ENCODE measurements around the gene FAM117B. TPM values are rescaled to one million over a fixed set of nuclear protein-coding genes. Genes with fewer than 3 reads are reported as not detected.

FAM117B gene
- total and polyA plus RNA-seq, 2 donors = 4.5 to 16.5 TPM

DNA sequence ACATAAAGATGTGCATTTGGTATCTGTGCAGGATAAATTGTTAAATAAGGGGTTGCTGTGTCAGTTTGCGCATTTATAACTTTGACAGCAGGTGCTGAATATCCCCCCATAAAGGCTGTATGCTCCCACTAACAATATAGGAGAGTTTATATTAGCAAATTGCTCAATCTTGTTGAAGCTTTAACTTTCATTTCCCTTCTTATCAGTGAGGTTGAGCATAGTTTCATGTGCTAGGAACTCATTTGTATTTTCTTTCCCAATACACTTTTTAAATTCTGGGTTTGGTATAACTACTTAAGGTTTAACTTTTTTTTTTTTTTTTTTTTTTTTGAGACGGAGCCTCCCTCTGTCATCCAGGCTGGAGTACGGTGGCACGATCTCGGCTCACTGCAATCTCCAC is 89.0 kb downstream of the FAM117B start:
- H3K36me3 ChIP-seq (ENCODE audit: insufficient read depth) = no peaks in the 10 kb centered on the region
- DNase-seq (ENCODE audit: extremely low spot score) = no peak
- H3K27ac ChIP-seq (ENCODE audit: low read depth) = no peak overlapping the region
- H3K4me3 ChIP-seq (ENCODE audit: low read depth, low read length) = no peak overlapping the region
- no peaks in the 10 kb centered on the region for H3K4me1 ChIP-seq (ENCODE audit: insufficient read depth)
- WGBS = 94% methylated on average over 5 of the region's 5 CpGs

DNA sequence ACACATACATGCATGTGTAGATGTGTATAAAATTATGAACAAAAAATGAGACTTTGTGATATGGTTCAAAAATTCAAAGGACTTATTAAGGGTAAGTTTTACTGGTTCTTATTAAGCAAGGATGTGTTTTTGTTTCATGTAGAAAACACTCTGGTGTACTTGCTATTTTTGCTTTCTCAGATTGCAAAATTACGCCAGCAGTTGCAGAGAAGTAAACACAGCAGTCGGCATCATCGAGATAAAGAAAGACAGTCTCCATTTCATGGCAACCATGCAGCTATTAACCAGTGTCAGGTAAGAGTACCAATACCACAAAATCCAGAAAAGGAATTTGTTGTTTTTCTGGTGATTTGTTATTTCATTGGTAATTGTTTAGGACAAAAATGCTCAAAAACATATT is 91.3 kb downstream of the FAM117B start:
- 55% methylated on average over 3 of the region's 3 CpGs for WGBS
- H3K4me1 ChIP-seq (ENCODE audit: insufficient read depth) = no peaks in the 10 kb centered on the region
- no peak overlapping the region for H3K27ac ChIP-seq (ENCODE audit: low read depth)
- DNase-seq (ENCODE audit: extremely low spot score) = no peak
- no peaks in the 10 kb centered on the region for H3K36me3 ChIP-seq (ENCODE audit: insufficient read depth)
- no peak overlapping the region for H3K4me3 ChIP-seq (ENCODE audit: low read depth, low read length)

DNA sequence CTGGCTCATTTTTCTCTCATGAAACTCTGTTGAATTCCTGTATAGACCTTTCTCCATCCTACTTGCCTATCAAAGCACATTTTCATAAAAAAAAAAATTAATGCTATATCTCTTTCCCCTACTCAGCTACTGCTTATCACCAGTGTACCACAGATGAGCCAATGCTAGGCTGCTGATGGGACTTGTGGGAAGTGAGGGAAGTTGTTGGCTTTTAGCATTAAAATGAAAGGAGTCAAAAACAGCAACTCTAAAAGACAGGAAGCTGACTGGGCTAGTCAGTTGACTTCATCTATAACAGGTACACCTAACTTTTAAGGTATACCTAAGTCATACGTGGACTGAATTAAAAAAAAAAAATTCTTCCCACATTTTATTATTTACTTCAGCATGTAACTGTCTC is 102.1 kb downstream of the FAM117B start:
- Histone ChIP-seq H3K4me1 (ENCODE audit: insufficient read depth) (no peaks in the 10 kb centered on the region), H3K27ac (ENCODE audit: low read depth) (no peak overlapping the region), H3K36me3 (ENCODE audit: insufficient read depth) (peaks cover 2% of the 10 kb centered on the region), H3K4me3 (ENCODE audit: low read depth, low read length) (no peak overlapping the region)
- DNase-seq (ENCODE audit: extremely low spot score) = no peak
- 92% methylated on average over 1 of the region's 1 CpG for WGBS

DNA sequence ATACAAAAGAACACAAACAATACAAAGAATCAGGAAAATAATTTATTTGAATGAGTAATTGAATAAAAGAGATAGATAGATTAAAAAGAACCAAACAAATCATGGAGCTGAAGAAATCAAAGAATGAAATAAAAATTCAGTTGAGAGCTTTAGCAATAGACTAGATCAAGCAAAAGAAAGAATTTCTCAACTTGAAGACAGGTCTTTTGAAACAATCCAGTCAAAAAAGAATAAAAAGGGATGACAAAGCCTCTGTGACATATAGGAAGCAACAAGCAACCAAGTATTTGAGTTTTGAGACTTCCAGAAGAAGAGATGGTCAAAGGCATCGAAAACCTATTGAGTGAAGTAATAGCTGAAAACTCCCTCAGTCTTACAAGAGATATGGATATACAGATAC is 108.8 kb downstream of the FAM117B start:
- WGBS = 99% methylated on average over 1 of the region's 1 CpG
- DNase-seq (ENCODE audit: extremely low spot score) = no peak

DNA sequence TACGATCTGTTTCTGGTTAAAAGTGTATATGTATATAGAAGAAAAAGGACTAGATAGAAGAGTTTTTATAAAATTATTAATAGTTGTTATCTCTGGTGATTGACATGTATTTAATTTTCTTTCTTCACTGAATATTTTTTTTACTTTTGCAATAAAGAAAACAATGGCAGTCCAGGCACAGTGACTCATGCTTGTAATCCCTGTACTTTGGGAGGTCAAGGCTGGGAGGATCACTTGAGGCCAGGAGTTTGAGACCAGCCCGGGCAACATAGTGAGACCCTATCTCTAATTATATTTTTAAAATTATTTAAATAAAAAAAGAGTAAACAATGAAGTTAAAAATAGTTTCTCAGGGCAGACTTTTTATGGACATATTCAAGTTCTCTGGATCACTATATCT is 114.7 kb downstream of the FAM117B start:
- no peak for DNase-seq (ENCODE audit: extremely low spot score)
- no peak overlapping the region for H3K4me3 ChIP-seq (ENCODE audit: low read depth, low read length)
- H3K27ac ChIP-seq (ENCODE audit: low read depth) = no peak overlapping the region
- WGBS = 85% methylated on average over 2 of the region's 2 CpGs
- no peaks in the 10 kb centered on the region for H3K4me1 ChIP-seq (ENCODE audit: insufficient read depth)
- no peaks in the 10 kb centered on the region for H3K36me3 ChIP-seq (ENCODE audit: insufficient read depth)

More for the DNA sequence above, 108.8 kb downstream of the FAM117B start:
- Histone ChIP-seq H3K27ac (ENCODE audit: low read depth) (no peak overlapping the region), H3K4me1 (ENCODE audit: insufficient read depth) (no peaks in the 10 kb centered on the region), H3K36me3 (ENCODE audit: insufficient read depth) (no peaks in the 10 kb centered on the region), H3K4me3 (ENCODE audit: low read depth, low read length) (no peak overlapping the region)

DNA sequence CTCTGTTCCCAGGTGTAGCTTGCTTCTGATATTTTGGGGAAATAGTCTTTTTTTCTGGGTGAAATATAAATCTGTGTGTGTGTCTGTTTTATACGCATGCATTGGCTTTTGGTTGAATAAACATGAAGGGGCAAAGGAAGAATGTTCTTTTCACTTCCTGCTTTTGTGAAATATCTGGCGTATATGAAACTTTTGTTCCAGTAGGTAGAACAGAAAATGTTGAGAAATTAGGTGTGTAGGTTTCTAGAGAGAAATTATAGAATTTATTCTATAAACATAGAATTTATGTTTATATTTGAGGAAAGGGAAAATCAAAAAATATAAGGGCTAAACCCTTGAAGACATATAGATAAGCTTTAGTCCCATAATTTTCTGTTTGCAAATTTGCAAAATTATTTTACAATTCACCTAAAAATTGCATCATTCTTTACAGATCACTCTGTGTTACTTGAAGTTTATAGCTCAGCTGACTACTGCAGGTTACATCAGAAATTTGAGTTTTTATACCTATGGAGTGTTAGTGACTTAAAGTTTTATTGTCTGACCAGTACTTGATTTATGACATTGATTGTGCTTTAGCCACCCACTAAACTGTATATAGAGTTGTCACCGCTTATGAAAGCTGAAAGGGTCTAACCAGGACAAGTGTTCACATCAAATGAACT is 116.1 kb downstream of the FAM117B start:
- no peak overlapping the region for H3K4me3 ChIP-seq (ENCODE audit: low read depth, low read length)
- no peaks in the 10 kb centered on the region for H3K4me1 ChIP-seq (ENCODE audit: insufficient read depth)
- H3K36me3 ChIP-seq (ENCODE audit: insufficient read depth) = no peaks in the 10 kb centered on the region
- H3K27ac ChIP-seq (ENCODE audit: low read depth) = no peak overlapping the region
- DNase-seq (ENCODE audit: extremely low spot score) = no peak
- WGBS = 82% methylated on average over 3 of the region's 3 CpGs

DNA sequence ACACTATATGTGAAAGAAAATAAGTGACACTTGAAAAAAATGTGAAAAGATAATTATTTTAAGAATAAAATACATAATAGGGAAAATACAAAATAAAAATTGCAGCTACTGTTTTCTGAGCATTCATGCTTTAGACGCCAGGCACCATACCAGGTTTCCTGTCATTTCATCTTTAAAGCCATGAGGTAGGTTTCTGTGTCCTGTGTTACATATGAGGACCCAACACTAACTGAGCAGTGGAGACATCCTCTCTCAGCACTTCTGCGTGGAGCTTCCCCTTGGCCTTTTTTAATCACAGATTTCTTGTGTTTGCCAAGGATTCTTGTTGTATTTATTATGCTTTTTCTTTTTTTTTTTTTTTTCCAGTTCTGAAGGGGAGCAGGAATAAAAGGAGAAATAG is 117.3 kb downstream of the FAM117B start:
- Histone ChIP-seq H3K27ac (ENCODE audit: low read depth) (no peak overlapping the region), H3K36me3 (ENCODE audit: insufficient read depth) (no peaks in the 10 kb centered on the region), H3K4me1 (ENCODE audit: insufficient read depth) (no peaks in the 10 kb centered on the region), H3K4me3 (ENCODE audit: low read depth, low read length) (no peak overlapping the region)
- WGBS = 75% methylated on average over 2 of the region's 2 CpGs
- DNase-seq (ENCODE audit: extremely low spot score) = no peak

DNA sequence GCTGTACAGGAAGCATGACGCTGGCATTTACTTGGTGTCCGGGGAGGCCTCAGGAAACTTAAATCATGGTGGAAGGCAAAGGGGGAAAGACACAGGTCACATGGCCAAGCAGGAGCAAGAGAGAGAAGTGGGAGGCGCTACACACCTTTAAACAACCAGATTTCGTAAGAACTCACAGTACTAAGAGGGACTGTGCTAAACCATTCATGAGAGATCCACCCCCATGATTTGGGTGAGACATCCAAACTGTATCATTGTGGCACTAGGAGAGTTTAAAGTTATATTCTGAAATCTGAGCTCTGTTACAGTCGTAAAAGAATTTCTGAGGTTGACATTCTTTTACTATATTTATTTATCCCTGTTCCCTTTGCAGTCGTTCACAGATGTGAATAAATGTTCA is 120.2 kb downstream of the FAM117B start:
- no peaks in the 10 kb centered on the region for H3K36me3 ChIP-seq (ENCODE audit: insufficient read depth)
- no peaks in the 10 kb centered on the region for H3K4me1 ChIP-seq (ENCODE audit: insufficient read depth)
- H3K27ac ChIP-seq (ENCODE audit: low read depth) = no peak overlapping the region
- WGBS = 83% methylated on average over 6 of the region's 6 CpGs
- no peak overlapping the region for H3K4me3 ChIP-seq (ENCODE audit: low read depth, low read length)
- DNase-seq (ENCODE audit: extremely low spot score) = no peak

DNA sequence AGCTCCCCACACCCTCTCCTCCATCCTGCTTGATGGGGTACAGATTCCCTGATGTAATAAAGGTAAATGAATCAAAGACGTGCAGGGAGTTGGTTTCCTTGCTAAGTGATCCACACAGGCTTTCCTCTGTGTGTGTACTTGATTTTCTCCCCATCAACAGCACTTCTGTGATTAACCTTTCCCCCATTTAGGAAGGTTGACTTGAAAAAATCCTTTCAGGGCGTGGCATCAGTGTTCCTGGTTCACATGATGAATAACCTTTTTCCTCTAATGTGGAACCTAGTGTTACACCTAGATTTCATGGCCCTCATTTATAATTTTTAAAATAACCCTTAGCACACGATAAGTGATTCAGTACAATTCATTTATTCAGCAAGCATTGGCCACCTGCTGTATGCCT is 121.8 kb downstream of the FAM117B start:
- Histone ChIP-seq H3K4me1 (ENCODE audit: insufficient read depth) (no peaks in the 10 kb centered on the region), H3K27ac (ENCODE audit: low read depth) (no peak overlapping the region), H3K36me3 (ENCODE audit: insufficient read depth) (no peaks in the 10 kb centered on the region), H3K4me3 (ENCODE audit: low read depth, low read length) (no peak overlapping the region)
- 92% methylated on average over 3 of the region's 3 CpGs for WGBS
- no peak for DNase-seq (ENCODE audit: extremely low spot score)

DNA sequence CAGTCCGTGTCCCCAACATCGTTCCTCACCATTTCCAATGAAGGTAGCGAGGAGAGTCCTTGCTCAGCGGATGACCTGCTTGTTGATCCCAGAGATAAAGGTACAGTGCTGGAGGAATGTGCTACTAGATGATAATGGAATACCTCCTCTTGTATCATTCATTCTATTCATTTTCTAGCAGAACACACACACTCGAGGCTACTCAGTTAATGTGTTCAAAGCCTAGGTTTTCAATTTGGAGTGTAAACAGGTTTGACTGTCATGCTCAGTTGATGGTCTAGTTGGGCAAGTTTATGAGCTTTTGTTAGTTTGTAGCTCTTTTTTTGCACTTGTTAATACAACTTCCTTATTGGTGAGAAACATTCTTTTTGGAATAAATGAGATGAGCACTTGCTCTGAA is 122.6 kb downstream of the FAM117B start:
- H3K36me3 ChIP-seq (ENCODE audit: insufficient read depth) = no peaks in the 10 kb centered on the region
- WGBS = 86% methylated on average over 5 of the region's 5 CpGs
- no peak overlapping the region for H3K27ac ChIP-seq (ENCODE audit: low read depth)
- H3K4me1 ChIP-seq (ENCODE audit: insufficient read depth) = no peaks in the 10 kb centered on the region
- no peak overlapping the region for H3K4me3 ChIP-seq (ENCODE audit: low read depth, low read length)
- DNase-seq (ENCODE audit: extremely low spot score) = no peak

DNA sequence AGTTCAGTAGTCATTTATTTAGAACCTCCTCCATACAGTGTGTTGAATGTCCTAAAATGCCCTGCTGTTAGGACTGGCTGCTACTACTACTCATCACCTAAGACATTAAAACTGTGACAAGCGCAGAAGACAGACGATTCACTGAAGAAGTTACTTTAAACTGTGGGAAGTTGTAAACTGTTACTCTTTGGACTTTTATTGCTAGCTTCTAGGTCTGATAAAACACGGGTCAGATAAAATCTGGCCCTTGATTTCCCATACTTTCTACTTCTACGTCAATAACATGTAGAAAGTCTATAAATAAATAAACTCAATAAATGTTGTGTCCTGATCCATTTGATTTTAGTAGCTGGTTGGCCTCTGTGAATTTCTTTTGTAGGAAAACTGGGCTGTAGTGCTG is 123.4 kb downstream of the FAM117B start:
- H3K36me3 ChIP-seq (ENCODE audit: insufficient read depth) = no peaks in the 10 kb centered on the region
- no peaks in the 10 kb centered on the region for H3K4me1 ChIP-seq (ENCODE audit: insufficient read depth)
- H3K27ac ChIP-seq (ENCODE audit: low read depth) = no peak overlapping the region
- no peak for DNase-seq (ENCODE audit: extremely low spot score)
- no peak overlapping the region for H3K4me3 ChIP-seq (ENCODE audit: low read depth, low read length)
- WGBS = 48% methylated on average over 4 of the region's 4 CpGs

DNA sequence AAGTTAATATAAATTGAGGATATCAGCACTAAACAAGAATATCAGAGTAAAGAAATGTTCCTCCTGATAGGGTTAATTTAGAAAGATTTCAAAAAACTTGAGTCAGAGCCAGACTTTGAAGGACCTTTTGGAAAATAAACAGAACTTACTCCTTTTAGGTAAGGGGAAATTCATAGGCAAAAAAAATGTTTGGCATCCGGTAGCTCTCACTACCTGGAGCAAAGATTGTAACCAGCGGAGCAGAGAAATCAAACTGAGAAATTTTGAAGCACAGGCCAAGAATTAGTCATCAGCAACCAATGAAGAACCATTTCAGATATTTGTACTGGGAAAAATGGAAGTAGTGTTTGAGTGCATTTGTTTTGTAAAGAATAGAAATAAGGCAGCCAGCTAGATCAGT is 123.8 kb downstream of the FAM117B start:
- 87% methylated on average over 2 of the region's 2 CpGs for WGBS
- no peaks in the 10 kb centered on the region for H3K4me1 ChIP-seq (ENCODE audit: insufficient read depth)
- H3K27ac ChIP-seq (ENCODE audit: low read depth) = no peak overlapping the region
- H3K4me3 ChIP-seq (ENCODE audit: low read depth, low read length) = no peak overlapping the region
- no peaks in the 10 kb centered on the region for H3K36me3 ChIP-seq (ENCODE audit: insufficient read depth)
- no peak for DNase-seq (ENCODE audit: extremely low spot score)

DNA sequence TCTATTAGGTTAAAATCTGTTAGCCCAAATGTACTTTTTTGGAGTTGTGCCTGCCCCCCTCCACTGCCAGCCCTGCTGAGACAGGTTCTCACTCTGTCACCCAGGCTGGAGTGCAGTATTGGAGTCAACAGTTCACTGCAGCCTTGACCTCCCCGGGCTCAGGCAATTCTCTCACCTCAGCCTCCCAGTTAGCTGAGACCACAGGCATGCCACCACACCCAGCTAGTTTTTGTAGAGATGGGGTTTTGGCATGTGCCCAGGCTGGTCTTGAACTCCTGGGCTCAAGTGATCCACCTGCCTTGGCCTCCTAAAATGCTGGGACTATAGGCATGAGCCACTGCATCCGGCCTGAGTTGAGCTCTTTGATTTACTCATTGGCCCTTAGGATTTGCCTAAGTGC is 126.1 kb downstream of the FAM117B start:
- 92% methylated on average over 2 of the region's 2 CpGs for WGBS
- H3K27ac ChIP-seq (ENCODE audit: low read depth) = no peak overlapping the region
- no peak overlapping the region for H3K4me3 ChIP-seq (ENCODE audit: low read depth, low read length)
- H3K36me3 ChIP-seq (ENCODE audit: insufficient read depth) = no peaks in the 10 kb centered on the region
- DNase-seq (ENCODE audit: extremely low spot score) = no peak
- no peaks in the 10 kb centered on the region for H3K4me1 ChIP-seq (ENCODE audit: insufficient read depth)

DNA sequence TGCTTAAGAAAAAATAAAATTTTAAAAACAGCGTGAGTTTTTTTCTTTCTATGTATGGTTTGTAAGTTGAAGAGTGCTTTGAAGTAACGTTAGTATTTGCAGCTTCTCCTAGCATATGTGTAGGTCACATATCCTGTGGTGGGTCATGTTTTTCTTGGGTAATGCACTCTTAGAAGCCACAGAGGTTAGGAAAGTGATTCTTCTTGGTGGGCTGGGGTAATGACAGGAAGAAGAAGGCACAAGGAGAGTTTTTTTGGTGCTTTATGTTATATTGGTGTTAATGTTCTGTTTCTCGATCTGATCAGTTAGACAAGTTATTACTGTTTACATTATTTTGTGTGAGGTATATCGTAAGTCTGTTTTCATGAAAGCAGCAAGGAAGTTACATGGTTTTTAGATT is 127.8 kb downstream of the FAM117B start:
- no peaks in the 10 kb centered on the region for H3K4me1 ChIP-seq (ENCODE audit: insufficient read depth)
- 79% methylated on average over 4 of the region's 4 CpGs for WGBS
- no peak for DNase-seq (ENCODE audit: extremely low spot score)
- no peaks in the 10 kb centered on the region for H3K36me3 ChIP-seq (ENCODE audit: insufficient read depth)
- no peak overlapping the region for H3K27ac ChIP-seq (ENCODE audit: low read depth)
- H3K4me3 ChIP-seq (ENCODE audit: low read depth, low read length) = no peak overlapping the region

DNA sequence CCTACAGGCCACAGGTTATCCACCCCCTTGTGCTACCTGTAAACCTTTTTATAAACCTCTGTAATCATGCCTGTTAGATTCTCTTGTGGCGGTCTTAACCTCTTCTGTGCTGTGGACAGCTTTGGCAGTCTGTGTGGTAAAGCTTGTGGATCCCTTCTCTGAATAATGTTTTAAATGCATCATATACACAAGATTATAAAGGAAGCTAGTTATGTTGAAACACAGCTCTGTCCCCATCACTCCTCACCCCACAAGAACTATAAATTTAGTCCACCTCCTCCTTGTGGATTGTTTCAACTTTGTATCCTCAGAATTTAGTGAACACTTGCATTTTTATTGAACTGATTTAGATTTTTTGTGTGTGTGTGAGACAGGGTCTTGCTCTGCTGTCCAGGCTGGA is 129.1 kb downstream of the FAM117B start:
- H3K27ac ChIP-seq (ENCODE audit: low read depth) = no peak overlapping the region
- H3K36me3 ChIP-seq (ENCODE audit: insufficient read depth) = no peaks in the 10 kb centered on the region
- 97% methylated on average over 1 of the region's 1 CpG for WGBS
- DNase-seq (ENCODE audit: extremely low spot score) = no peak
- no peaks in the 10 kb centered on the region for H3K4me1 ChIP-seq (ENCODE audit: insufficient read depth)
- H3K4me3 ChIP-seq (ENCODE audit: low read depth, low read length) = no peak overlapping the region

Measured in urinary bladder (tissue), 4 donors.